ENCODE data around the gene JAG1.
"Not testable (repeated sequence)": the region's sequence is repeated elsewhere in the genome, so short reads cannot be mapped to it uniquely, and the experiment has no call there.

GRCh38 chr20:10590446-10590845 lies 83.4 kb downstream of the JAG1 start:
- TF ChIP-seq POLR2AphosphoS5 (IDR thresholded peaks at IDR 0.05); CTCF (IDR thresholded peaks at IDR 0.05); POLR2A (IDR thresholded peaks at IDR 0.05; ENCODE audit: low read depth): not testable (repeated sequence)

Measured in esophagus muscularis mucosa (tissue), 3 donors.